WTC11 (cell line): ENCODE data around the gene RRN3. TPM values are rescaled to one million over a fixed set of nuclear protein-coding genes. Genes with fewer than 3 reads are reported as not detected.

Experiments
- ATAC-seq: fragments of 200-7000 bp; cut with Tn5 transposase; 2 replicates; pipeline ENCODE4 v1.10.0; 2021; ENCODE audit warnings: mild to moderate bottlenecking, moderate library complexity
- CTCF ChIA-PET: fragments of 300-600 bp; sonication (Branson Sonifier 250); formaldehyde crosslinking; loops from one replicate; lab custom pipeline; 2021; ENCODE audit warnings: antibody characterized with exemption; lab: Charles Lee
- POLR2A ChIA-PET: fragments of 350-600 bp; sonication (Branson Sonifier 250); formaldehyde crosslinking; loops from one replicate; lab custom pipeline; 2021; ENCODE audit warnings: antibody characterized with exemption; lab: Charles Lee
- DNase-seq: peaks from one replicate; pipeline ENCODE4 v3.0.0; 2021; ENCODE audit warnings: low spot score
- H3K27ac Mint-ChIP-seq: 2 replicates; pipeline ENCODE4 v1.8.0; 2021; ENCODE audit warnings: mixed read lengths
- H3K27me3 Mint-ChIP-seq: 2 replicates; pipeline ENCODE4 v1.8.0; 2021; ENCODE audit warnings: low read depth, mild to moderate bottlenecking, moderate library complexity, mixed read lengths
- H3K36me3 Mint-ChIP-seq: 2 replicates; pipeline ENCODE4 v1.8.0; 2021; ENCODE audit warnings: mixed read lengths
- H3K4me1 Mint-ChIP-seq: 2 replicates; pipeline ENCODE4 v1.8.0; 2022; ENCODE audit warnings: mixed read lengths
- H3K4me3 Mint-ChIP-seq: 2 replicates; pipeline ENCODE4 v1.8.0; 2021; ENCODE audit warnings: mild to moderate bottlenecking, moderate library complexity, mixed read lengths
- H3K9me3 Mint-ChIP-seq: 2 replicates; pipeline ENCODE4 v1.8.0; 2021; ENCODE audit warnings: mixed read lengths
- CREM ChIP-seq: sonication (generic); formaldehyde crosslinking; IDR thresholded peaks from 2 replicates; pipeline ENCODE4 v1.8.1; 2022; ENCODE audit warnings: mild to moderate bottlenecking, missing genetic modification reagents, moderate library complexity
- E2F1 ChIP-seq: sonication (generic); formaldehyde crosslinking; IDR thresholded peaks from 2 replicates; pipeline ENCODE4 v1.8.0; 2022; ENCODE audit warnings: mild to moderate bottlenecking, missing genetic modification reagents
- E2F5 ChIP-seq: sonication (generic); formaldehyde crosslinking; IDR thresholded peaks from 2 replicates; pipeline ENCODE4 v1.8.1; 2022; ENCODE audit warnings: mild to moderate bottlenecking, moderate library complexity, missing genetic modification reagents
- FOXJ3 ChIP-seq: sonication (generic); formaldehyde crosslinking; IDR thresholded peaks from 2 replicates; pipeline ENCODE4 v1.9.0; 2021; ENCODE audit warnings: missing genetic modification reagents, mild to moderate bottlenecking, borderline replicate concordance
- IRF1 ChIP-seq: sonication (generic); formaldehyde crosslinking; IDR thresholded peaks from 2 replicates; pipeline ENCODE4 v1.8.0; 2023; ENCODE audit warnings: missing genetic modification reagents
- IRF2 ChIP-seq: sonication (generic); formaldehyde crosslinking; IDR thresholded peaks from 2 replicates; pipeline ENCODE4 v1.8.0; 2022; ENCODE audit warnings: low read depth, missing genetic modification reagents, borderline replicate concordance
- JUN ChIP-seq: sonication (generic); formaldehyde crosslinking; IDR thresholded peaks from 2 replicates; pipeline ENCODE4 v1.8.0; 2023; ENCODE audit warnings: mild to moderate bottlenecking, missing genetic modification reagents
- MXD4 ChIP-seq: fragments of 250-450 bp; sonication (Bioruptor Pico); IDR thresholded peaks from 2 replicates; pipeline ENCODE4 v1.8.0; 2021; ENCODE audit warnings: mild to moderate bottlenecking, moderate library complexity, borderline replicate concordance
- MYBL2 ChIP-seq: sonication (generic); formaldehyde crosslinking; IDR thresholded peaks from 2 replicates; pipeline ENCODE4 v1.8.1; 2023; ENCODE audit warnings: mild to moderate bottlenecking, moderate library complexity, missing genetic modification reagents
- NFATC4 ChIP-seq: fragments of 250-450 bp; sonication (Bioruptor Pico); IDR thresholded peaks from 2 replicates; pipeline ENCODE4 v1.9.0; 2021; ENCODE audit warnings: mild to moderate bottlenecking
- NR1H2 ChIP-seq: sonication (generic); formaldehyde crosslinking; IDR thresholded peaks from 2 replicates; pipeline ENCODE4 v1.9.0; 2021; ENCODE audit warnings: mild to moderate bottlenecking, moderate library complexity, missing genetic modification reagents
- RORB ChIP-seq: fragments of 250-450 bp; sonication (Bioruptor Pico); IDR thresholded peaks from 2 replicates; pipeline ENCODE4 v1.9.0; 2021; ENCODE audit warnings: mild to moderate bottlenecking
- TEAD1 ChIP-seq: sonication (generic); formaldehyde crosslinking; IDR thresholded peaks from 2 replicates; pipeline ENCODE4 v1.8.0; 2022; ENCODE audit warnings: mild to moderate bottlenecking, missing genetic modification reagents
- TP53 ChIP-seq: sonication (generic); formaldehyde crosslinking; IDR thresholded peaks from 2 replicates; pipeline ENCODE4 v1.8.1; 2023; ENCODE audit warnings: mild to moderate bottlenecking, missing genetic modification reagents
- ZBTB43 ChIP-seq: sonication (generic); formaldehyde crosslinking; IDR thresholded peaks from 2 replicates; pipeline ENCODE4 v1.8.1; 2023; ENCODE audit warnings: mild to moderate bottlenecking, missing genetic modification reagents
- ZMAT4 ChIP-seq: fragments of 250-450 bp; sonication (Bioruptor Pico); IDR thresholded peaks from 2 replicates; pipeline ENCODE4 v1.9.0; 2021; ENCODE audit warnings: mild to moderate bottlenecking
- ZNF138 ChIP-seq: sonication (generic); formaldehyde crosslinking; conservative IDR thresholded peaks from 2 replicates; pipeline ENCODE4 v1.8.1; 2022; ENCODE audit warnings: mild to moderate bottlenecking, moderate library complexity, missing genetic modification reagents
- ZNF317 ChIP-seq: sonication (generic); formaldehyde crosslinking; IDR thresholded peaks from 2 replicates; pipeline ENCODE4 v1.8.1; 2023; ENCODE audit warnings: low read depth, mild to moderate bottlenecking, moderate library complexity, missing genetic modification reagents, borderline replicate concordance
- ZNF396 ChIP-seq: fragments of 250-450 bp; sonication (Bioruptor Pico); IDR thresholded peaks from 2 replicates; pipeline ENCODE4 v1.8.0; 2021; ENCODE audit warnings: mild to moderate bottlenecking, moderate library complexity, borderline replicate concordance
- ZNF423 ChIP-seq: fragments of 250-450 bp; sonication (Bioruptor Pico); IDR thresholded peaks from 2 replicates; pipeline ENCODE4 v2.1.2; 2022; ENCODE audit warnings: mild to moderate bottlenecking, moderate library complexity
- ZNF512 ChIP-seq: sonication (generic); formaldehyde crosslinking; IDR thresholded peaks from 2 replicates; pipeline ENCODE4 v1.8.1; 2022; ENCODE audit warnings: missing genetic modification reagents, borderline replicate concordance
- ZNF671 ChIP-seq: fragments of 250-450 bp; sonication (Bioruptor Pico); IDR thresholded peaks from 2 replicates; pipeline ENCODE4 v1.8.0; 2021; ENCODE audit warnings: mild to moderate bottlenecking
- total RNA-seq: library from RNA; stranded (reverse); gene quantifications from 3 replicates; pipeline ENCODE4 v1.2.3, GENCODE V29; 2021

Gene RRN3
- total RNA-seq, 1 experiment from 2014 or later: 25.6 TPM

GRCh38 chr16:15038689-15039088 lies 55.4 kb downstream of the RRN3 start (continued):
- TF ChIP-seq ZBTB43 (CRISPR knock-in tag) (no peak), JUN (no peak), ZNF317 (CRISPR knock-in tag) (no peak)

GRCh38 chr16:15037745-15038144 lies 56.3 kb downstream of the RRN3 start:
- POLR2A ChIA-PET: no interaction called here

More at GRCh38 chr16:15037745-15038144, 56.3 kb downstream of the RRN3 start:
- no peak for DNase-seq
- Mint-ChIP-seq H3K36me3 (peaks cover 71% of the 10 kb centered on the region), H3K9me3 (no peaks in the 10 kb centered on the region), H3K27ac (no peak overlapping the region), H3K4me1 (no peaks in the 10 kb centered on the region), H3K27me3 (no peaks in the 10 kb centered on the region), H3K4me3 (no peak overlapping the region)
- ATAC-seq: no peak
- CTCF ChIA-PET: no interaction called here
- no peak for TF ChIP-seq IRF2 (CRISPR knock-in tag)
- no peak for TF ChIP-seq ZBTB43 (CRISPR knock-in tag)
- no peak for TF ChIP-seq IRF1 (CRISPR knock-in tag)
- TF ChIP-seq E2F5 (CRISPR knock-in tag): no peak
- TF ChIP-seq ZNF396 (CRISPR knock-in tag): no peak
- no peak for TF ChIP-seq NR1H2 (CRISPR knock-in tag)
- no peak for TF ChIP-seq ZNF671 (CRISPR knock-in tag)
- TF ChIP-seq RORB (CRISPR knock-in tag): no peak
- TF ChIP-seq E2F1 (CRISPR knock-in tag): no peak
- TF ChIP-seq ZNF423: no peak
- TF ChIP-seq CREM (CRISPR knock-in tag): no peak
- no peak for TF ChIP-seq FOXJ3 (CRISPR knock-in tag)
- no peak for TF ChIP-seq ZMAT4
- TF ChIP-seq TEAD1 (CRISPR knock-in tag): no peak
- no peak for TF ChIP-seq MXD4 (CRISPR knock-in tag)
- no peak for TF ChIP-seq ZNF138 (CRISPR knock-in tag)
- no peak for TF ChIP-seq MYBL2 (CRISPR knock-in tag)
- no peak for TF ChIP-seq NFATC4 (CRISPR knock-in tag)
- TF ChIP-seq TP53 (CRISPR knock-in tag): no peak
- TF ChIP-seq ZNF512 (CRISPR knock-in tag): no peak
